ENCODE results near the gene ID2.

- TF ChIP-seq CTCF (IDR thresholded peaks at IDR 0.05; ENCODE audit: poor library complexity, severe bottlenecking) (peak; percentile 40), EZH2 (IDR thresholded peaks at IDR 0.05; ENCODE audit: borderline replicate concordance, insufficient read depth, low read length, poor library complexity, severe bottlenecking) (no peak), TAF1 (IDR thresholded peaks at IDR 0.05; ENCODE audit: low read depth) (peak; percentile 99), EP300 (conservative IDR thresholded peaks at IDR 0.05; ENCODE audit: poor library complexity, severe bottlenecking) (peak; percentile 23), MXI1 (conservative IDR thresholded peaks at IDR 0.05; ENCODE audit: poor library complexity, severe bottlenecking) (peak; percentile 65), POLR2AphosphoS5 (IDR thresholded peaks at IDR 0.05) (peak; percentile 95), REST (IDR thresholded peaks at IDR 0.05; ENCODE audit: borderline replicate concordance) (peak; percentile 97)
Observed at GRCh38 chr2:8681786-8682692, at the start of gene ID2.

Data from neural cell (in vitro differentiated cells).